ENCODE measurements around the gene EIF3C. TPM values are rescaled to one million over a fixed set of nuclear protein-coding genes. Genes with fewer than 3 reads are reported as not detected.

The EIF3C gene
- total RNA-seq, 2 donors from 2014 or later: 186 to 373 TPM

Small RNA genes within 50 kb of the gene (microRNA-seq; reads per million reads assigned to microRNA genes)
- gene MIR6862-2: not detected

Small RNA genes within 50 kb of the gene (small RNA-seq; reads per million reads assigned to genes)
- 0 reads per million in 2 donors for gene MIR6862-2

Other genes with a start within 250 kb of the EIF3C start
- gene NPIPB7, start 239.1 kb upstream of the EIF3C start, total RNA-seq: not detected
- 10 to 100 TPM; 30.6 to 47.3 TPM for gene CLN3, start 219.4 kb upstream of the EIF3C start, total RNA-seq
- 1 to 10 TPM; 1.3 to 3.4 TPM for gene APOBR, start 216.8 kb upstream of the EIF3C start, total RNA-seq
- gene IL27, start 204.6 kb upstream of the EIF3C start, total RNA-seq: not detected
- gene NUPR1, start 172.5 kb upstream of the EIF3C start, total RNA-seq: 100 to 1,000 TPM in 1 of 2 donors, 10 to 100 TPM in 1; 79.6 to 107 TPM
- 10 to 100 TPM; 32.2 to 59.7 TPM for gene SGF29, start 157.5 kb upstream of the EIF3C start, total RNA-seq
- gene SULT1A2, start 114.4 kb upstream of the EIF3C start, total RNA-seq: 1 to 10 TPM in 1 of 2 donors, under 1 TPM in 1; 0.96 to 3.1 TPM
- gene SULT1A1, start 101.4 kb upstream of the EIF3C start, total RNA-seq: 10 to 100 TPM; 17.6 to 21.5 TPM
- 1 to 10 TPM in 1 of 2 donors, not detected in 1; 6.0 TPM for gene NPIPB8, start 73.4 kb upstream of the EIF3C start, total RNA-seq
- gene NPIPB9, start 40.3 kb downstream of the EIF3C start, total RNA-seq: 1 to 10 TPM in 1 of 2 donors, not detected in 1; 6.2 TPM
- gene ATXN2L, start 111.5 kb downstream of the EIF3C start, total RNA-seq: 100 to 1,000 TPM in 1 of 2 donors, 10 to 100 TPM in 1; 83.4 to 151 TPM
- 100 to 1,000 TPM; 114 to 151 TPM for gene TUFM, start 134.9 kb downstream of the EIF3C start, total RNA-seq
- gene SH2B1, start 152.4 kb downstream of the EIF3C start, total RNA-seq: 10 to 100 TPM; 51.6 to 84.2 TPM
- gene ATP2A1, start 167.0 kb downstream of the EIF3C start, total RNA-seq: 1 to 10 TPM; 1.5 to 3.1 TPM
- gene RABEP2, start 213.8 kb downstream of the EIF3C start, total RNA-seq: 100 to 1,000 TPM; 128 to 139 TPM
- gene CD19, start 220.5 kb downstream of the EIF3C start, total RNA-seq: under 1 TPM; 0.46 to 0.51 TPM
- gene NFATC2IP, start 239.5 kb downstream of the EIF3C start, total RNA-seq: 10 to 100 TPM; 18.8 to 47.3 TPM